GM18502 (cell line): Measurements from ENCODE around the gene NRF1.
"Not testable (repeated sequence)": the region's sequence is repeated elsewhere in the genome, so short reads cannot be mapped to it uniquely, and the experiment has no call there.

Source experiments
- ATAC-seq: cut with Tn5 transposase; IDR thresholded peaks from one replicate; pipeline ENCODE4 v1.9.1; 2021; ENCODE audit warnings: mild to moderate bottlenecking; ENCODE audit not compliant: unreplicated experiment, poor library complexity

The NRF1 gene

GRCh38 chr7:129605960-129606614, 5.4 kb upstream of the NRF1 start:
- ATAC-seq = no peak

GRCh38 chr7:129606803-129607202, 4.7 kb upstream of the NRF1 start:
- ATAC-seq = peak; percentile 28

GRCh38 chr7:129607471-129608120, 3.9 kb upstream of the NRF1 start:
- ATAC-seq = no peak

GRCh38 chr7:129609666-129610065, 1.9 kb upstream of the NRF1 start:
- no peak for ATAC-seq

GRCh38 chr7:129610709-129611245, 743 bp upstream of the NRF1 start:
- no peak for ATAC-seq

GRCh38 chr7:129612112-129613015, 844 bp downstream of the NRF1 start:
- ATAC-seq = peak; percentile 24

GRCh38 chr7:129613016-129613337, 1.5 kb downstream of the NRF1 start:
- no peak for ATAC-seq

GRCh38 chr7:129615018-129615417, 3.5 kb downstream of the NRF1 start:
- ATAC-seq = peak; percentile 38

GRCh38 chr7:129616530-129616929, 5.0 kb downstream of the NRF1 start:
- ATAC-seq = no peak

- ATAC-seq = no peak
Measured at GRCh38 chr7:129617178-129617577, 5.7 kb downstream of the NRF1 start.

- ATAC-seq = no peak
Measured at GRCh38 chr7:129617652-129618051, 6.1 kb downstream of the NRF1 start.

- no peak for ATAC-seq
Measured at GRCh38 chr7:129626896-129627295, 15.4 kb downstream of the NRF1 start.

- ATAC-seq = no peak
Measured at GRCh38 chr7:129630341-129630740, 18.8 kb downstream of the NRF1 start.

- no peak for ATAC-seq
Measured at GRCh38 chr7:129634361-129635034, 23.0 kb downstream of the NRF1 start.

GRCh38 chr7:129635300-129636029, 23.9 kb downstream of the NRF1 start:
- peak; percentile 77 for ATAC-seq

GRCh38 chr7:129636030-129636550, 24.6 kb downstream of the NRF1 start:
- ATAC-seq = not testable (repeated sequence)

GRCh38 chr7:129636641-129637040, 25.1 kb downstream of the NRF1 start:
- no peak for ATAC-seq

GRCh38 chr7:129640400-129640799, 28.9 kb downstream of the NRF1 start:
- no peak for ATAC-seq

GRCh38 chr7:129642871-129643549, 31.5 kb downstream of the NRF1 start:
- no peak for ATAC-seq
